NCI-H2107 (cell line): ENCODE measurements around the gene RAB42.
"Not testable (repeated sequence)": the region's sequence is repeated elsewhere in the genome, so short reads cannot be mapped to it uniquely, and the experiment has no call there.

Experiments used
- DNase-seq: peaks from one replicate; lab custom pipeline; 2025; lab: John Stamatoyannopoulos, UW

The RAB42 gene

GRCh38 chr1:28591708-28592320 lies at the start of gene RAB42:
RAB42 (plus strand) TSS chr1:28592265; CDS start chr1:28592512, 247 bp downstream.
- no peak for DNase-seq

- no peak for DNase-seq
Observed at GRCh38 chr1:28545246-28545628, 46.8 kb upstream of the RAB42 start.

- no peak for DNase-seq
Observed at GRCh38 chr1:28548318-28548717, 43.7 kb upstream of the RAB42 start.

GRCh38 chr1:28551381-28551780 lies 40.7 kb upstream of the RAB42 start:
- DNase-seq = no peak

- peak; percentile 98 for DNase-seq
Observed at GRCh38 chr1:28552758-28553663, 39.1 kb upstream of the RAB42 start, which contains the start of gene TRNAU1AP. TRNAU1AP (plus strand) TSS chr1:28553085; CDS start chr1:28553111, 26 bp downstream.

- peak; percentile 62 for DNase-seq
Observed at GRCh38 chr1:28560886-28561285, 31.2 kb upstream of the RAB42 start.

GRCh38 chr1:28564310-28564709 lies 27.8 kb upstream of the RAB42 start:
- DNase-seq = no peak

- DNase-seq = no peak
Observed at GRCh38 chr1:28565040-28565439, 27.0 kb upstream of the RAB42 start.

GRCh38 chr1:28565726-28566125 lies 26.3 kb upstream of the RAB42 start:
- DNase-seq = no peak

GRCh38 chr1:28566931-28567330 lies 25.1 kb upstream of the RAB42 start:
- no peak for DNase-seq

GRCh38 chr1:28571911-28572310 lies 20.2 kb upstream of the RAB42 start:
- no peak for DNase-seq

GRCh38 chr1:28572891-28573290 lies 19.2 kb upstream of the RAB42 start:
- DNase-seq = not testable (repeated sequence)

- DNase-seq = no peak
Observed at GRCh38 chr1:28573564-28573963, 18.5 kb upstream of the RAB42 start.

GRCh38 chr1:28577052-28577678 lies 14.9 kb upstream of the RAB42 start:
- no peak for DNase-seq

GRCh38 chr1:28577738-28578536 lies 14.1 kb upstream of the RAB42 start:
- no peak for DNase-seq

- DNase-seq = no peak
Observed at GRCh38 chr1:28578696-28579218, 13.3 kb upstream of the RAB42 start.

GRCh38 chr1:28579401-28579800 lies 12.7 kb upstream of the RAB42 start:
- no peak for DNase-seq

- no peak for DNase-seq
Observed at GRCh38 chr1:28580722-28581530, 11.1 kb upstream of the RAB42 start.

- DNase-seq = peak; percentile 97
Observed at GRCh38 chr1:28581531-28582247, 10.4 kb upstream of the RAB42 start.

GRCh38 chr1:28582248-28582615 lies 9.8 kb upstream of the RAB42 start:
- DNase-seq = no peak
